Endothelial cell of umbilical vein (primary cell): ENCODE data around the gene CRYL1. TPM values are rescaled to one million over a fixed set of nuclear protein-coding genes. Genes with fewer than 3 reads are reported as not detected.

Source experiments
- BruUV-seq: library from RNA; stranded (reverse); fragments of 400-500 nt; replicated peaks from 2 replicates; lab custom pipeline; 2021; lab: Mats Ljungman, UMichigan
- CTCF ChIA-PET: fragments of 300-600, 350-600 bp; sonication (Branson Sonifier 250); formaldehyde crosslinking; loops from one replicate; lab custom pipeline; 2021; ENCODE audit warnings: antibody characterized with exemption, inconsistent platforms; lab: Charles Lee
- POLR2A ChIA-PET: fragments of 300-600, 350-600 bp; sonication (Branson Sonifier 250); formaldehyde crosslinking; loops from one replicate; lab custom pipeline; 2021; ENCODE audit warnings: antibody characterized with exemption, inconsistent platforms; lab: Charles Lee
- DNase-seq: peaks from one replicate; pipeline ENCODE4 v3.0.0-alpha.2; 2011; ENCODE audit warnings: low read depth, low spot score
- FAIRE-seq: peaks from 2 replicates; lab custom pipeline; 2011; peaks lifted over from hg19 to GRCh38; lab: Jason Lieb, UNC
- H2AFZ ChIP-seq: 2 replicates; pipeline ENCODE4 v1.6.0; 2012; ENCODE audit warnings: low read depth, low read length, control low read depth, inconsistent platforms
- H3K27ac ChIP-seq: 2 replicates; pipeline ENCODE4 v1.5.1; 2011; ENCODE audit warnings: low read depth, mild to moderate bottlenecking, control low read depth, low read length, moderate library complexity; ENCODE audit not compliant: insufficient read depth
- H3K27me3 ChIP-seq, 2 experiments: 2 replicates each; pipeline versions ENCODE4 v1.6.0 to v1.6.1; 2011; ENCODE audit warnings: low read length in 2 of 2, mixed read lengths in 1 of 2; ENCODE audit not compliant: control insufficient read depth in 2 of 2, insufficient read depth in 2 of 2
- H3K36me3 ChIP-seq, 2 experiments: 2 replicates in 1 of 2; 3 replicates in 1 of 2; pipeline ENCODE4 v1.5.1; 2011; ENCODE audit warnings: low read length in 2 of 2, mild to moderate bottlenecking in 1 of 2, moderate library complexity in 1 of 2; ENCODE audit not compliant: control insufficient read depth in 2 of 2, insufficient read depth in 2 of 2; ENCODE audit errors: extremely low read depth in 1 of 2
- H3K4me1 ChIP-seq: 3 replicates; pipeline ENCODE4 v1.5.1; 2011; ENCODE audit warnings: mild to moderate bottlenecking, low read length; ENCODE audit not compliant: control insufficient read depth, insufficient read depth; ENCODE audit errors: extremely low read depth
- H3K4me2 ChIP-seq: 2 replicates; pipeline ENCODE4 v1.6.1; 2011; ENCODE audit warnings: low read length, control low read depth, mixed read lengths; ENCODE audit not compliant: insufficient read depth
- H3K4me3 ChIP-seq, 3 experiments: fragments of 200-600 bp in 1 of 3; sonication (generic), shearing (Covaris generic) in 1 of 3; replicated peaks in 1 of 3; 2 replicates each; pipeline ENCODE4 v1.5.1; 2011 to 2016; ENCODE audit warnings: control low read depth in 3 of 3, low read length in 3 of 3, mild to moderate bottlenecking in 2 of 3, inconsistent platforms in 1 of 3, low read depth in 1 of 3, moderate library complexity in 1 of 3; ENCODE audit not compliant: insufficient read depth in 1 of 3
- H3K79me2 ChIP-seq: 2 replicates; pipeline ENCODE4 v1.6.0; 2012; ENCODE audit warnings: low read length, inconsistent platforms; ENCODE audit not compliant: control insufficient read depth, insufficient read depth
- H3K9ac ChIP-seq: replicated peaks from 2 replicates; pipeline ENCODE3; 2011; ENCODE audit warnings: low read length, control low read depth; ENCODE audit not compliant: insufficient read depth; ENCODE audit errors: extremely low read depth
- H3K9me1 ChIP-seq: replicated peaks from 3 replicates; pipeline ENCODE4 v1.6.0; 2011; ENCODE audit warnings: mild to moderate bottlenecking, low read length; ENCODE audit not compliant: control insufficient read depth, insufficient read depth; ENCODE audit errors: extremely low read depth
- H3K9me3 ChIP-seq: replicated peaks from 2 replicates; pipeline ENCODE4 v1.5.1; 2012; ENCODE audit warnings: low read length, inconsistent platforms; ENCODE audit not compliant: control insufficient read depth, insufficient read depth
- H4K20me1 ChIP-seq: replicated peaks from 2 replicates; pipeline ENCODE3; 2011; ENCODE audit warnings: mild to moderate bottlenecking, low read length; ENCODE audit not compliant: control insufficient read depth, insufficient read depth; ENCODE audit errors: extremely low read depth
- CTCF ChIP-seq, 2 donors: IDR thresholded peaks; 1 replicate in 1 of 2; 2 replicates in 1 of 2; pipeline ENCODE4 v1.5.1; 2011; ENCODE audit warnings: low read length in 2 of 2, mild to moderate bottlenecking in 2 of 2, moderate library complexity in 2 of 2, control low read depth in 1 of 2, inconsistent platforms in 1 of 2, low read depth in 1 of 2; ENCODE audit not compliant: insufficient read depth in 1 of 2; ENCODE audit errors: extremely low read depth in 1 of 2
- EZH2 ChIP-seq: IDR thresholded peaks from 2 replicates; pipeline ENCODE4 v1.6.1; 2012; ENCODE audit warnings: borderline replicate concordance, low read depth, mild to moderate bottlenecking, moderate library complexity, low read length, inconsistent platforms; ENCODE audit not compliant: severe bottlenecking
- FOS ChIP-seq: IDR thresholded peaks from 2 replicates; pipeline ENCODE4 v1.6.1; 2011; ENCODE audit warnings: mild to moderate bottlenecking, low read length, moderate library complexity, borderline replicate concordance; ENCODE audit not compliant: insufficient read depth
- GATA2 ChIP-seq: IDR thresholded peaks from 2 replicates; pipeline ENCODE4 v1.7.0; 2011; ENCODE audit warnings: low read depth, mild to moderate bottlenecking, moderate library complexity, mixed read lengths, low read length; ENCODE audit not compliant: insufficient read length, insufficient read depth
- JUN ChIP-seq: IDR thresholded peaks from 2 replicates; pipeline ENCODE4 v1.6.1; 2011; ENCODE audit warnings: borderline replicate concordance, low read depth; ENCODE audit not compliant: insufficient read length, insufficient read depth
- MAX ChIP-seq: IDR thresholded peaks from 2 replicates; pipeline ENCODE4 v1.6.1; 2011; ENCODE audit not compliant: insufficient read depth, insufficient read length
- MYC ChIP-seq: IDR thresholded peaks from one replicate; pipeline ENCODE4 v1.6.1; 2011; ENCODE audit warnings: mild to moderate bottlenecking, low read depth, low read length
- POLR2A ChIP-seq: IDR thresholded peaks from 2 replicates; pipeline ENCODE4 v1.6.1; 2012; ENCODE audit warnings: low read depth, mild to moderate bottlenecking, control low read depth, low read length
- POLR2AphosphoS5 ChIP-seq: IDR thresholded peaks from 2 replicates; pipeline ENCODE4 v1.6.1; 2012; ENCODE audit warnings: low read depth, mild to moderate bottlenecking, control low read depth, low read length, moderate library complexity; ENCODE audit not compliant: insufficient read depth
- dilution Hi-C: fragments of 300-500 bp; cut with MboI; formaldehyde crosslinking; loops from one replicate; pipeline ENCODE4 v1.15.0; 2019; ENCODE audit warnings: low sequenced_read_pairs; ENCODE audit not compliant: extremely low pct_ligation_motif_present
- intact Hi-C: fragments of 100-400 bp; cut with micrococcal nuclease; formaldehyde crosslinking; loops from one replicate; pipeline ENCODE4 v1.10.0; 2022
- polyA plus RNA-seq, 4 experiments: library from polyadenylated mRNA; depleted of rRNA in 3 of 4; stranded (reverse) in 3 of 4; unstranded in 1 of 4; fragments of >200 nt; gene quantifications; 2 replicates each; pipeline versions ENCODE4 v1.2.1 to v1.2.3, GENCODE V29; 2011 to 2012; ENCODE audit warnings: missing spikeins in 1 of 4
- total RNA-seq: library from RNA; stranded (reverse); gene quantifications from 2 replicates; pipeline ENCODE4 v1.2.3, GENCODE V29; 2021

CRYL1 gene
- total and polyA plus RNA-seq, 2 donors (not counting 3 experiments of a cell fraction or from before 2014, with no cell fraction given): 13.9 to 39.0 TPM

- intact Hi-C loops: loop anchor here (10.0 kb wide), 1 partner anchor 183 kb away; the partner anchor contains the start of gene IL17D
- no peak overlapping the region for H3K4me3 ChIP-seq
- peaks cover 2% of the 10 kb centered on the region for H3K79me2 ChIP-seq
- dilution Hi-C loops: no loop called here
- H3K4me1 ChIP-seq: peaks cover 9% of the 10 kb centered on the region
- H3K9me1 ChIP-seq: no peaks in the 10 kb centered on the region
- FAIRE-seq (no peak), DNase-seq (no peak)
- no peak overlapping the region for H2AFZ ChIP-seq
- H3K9me3 ChIP-seq: no peaks in the 10 kb centered on the region
- no peaks in the 10 kb centered on the region for H3K36me3 ChIP-seq
- H4K20me1 ChIP-seq: no peaks in the 10 kb centered on the region
- no TSS peak for BruUV-seq
- ChIA-PET CTCF (no interaction called here), POLR2A (interaction anchor here (0.8 kb wide), 1 partner anchor 41 kb away, joined by 6 read pairs; no protein-coding TSS in a partner anchor)
- TF ChIP-seq POLR2A (no peak), CTCF (IDR thresholded peaks at IDR 0.05; ENCODE audit: extremely low read depth in 1 of 2, insufficient read depth in 1 of 2, low read depth in 1 of 2, low read length in 2 of 2) (no peak), FOS (no peak), JUN (no peak), EZH2 (no peak), MYC (no peak), MAX (no peak), GATA2 (no peak), POLR2AphosphoS5 (no peak)
- no peak overlapping the region for H3K9ac ChIP-seq
- no peaks in the 10 kb centered on the region for H3K27me3 ChIP-seq
- no peak overlapping the region for H3K27ac ChIP-seq
- H3K4me2 ChIP-seq: no peak overlapping the region
Observed at GRCh38 chr13:20521364-20522115, 4.1 kb downstream of the CRYL1 start.
